Left lung (tissue), 10 donors: ENCODE data around the gene GABRD. TPM values are rescaled to one million over a fixed set of nuclear protein-coding genes. Genes with fewer than 3 reads are reported as not detected.

Experiments
- ATAC-seq: fragments of 200-7000 bp; cut with Tn5 transposase; one replicate; pipeline ENCODE4 v1.9.1; 2020; ENCODE audit warnings: moderate library complexity
- DNase-seq, 4 donors: peaks; one replicate each; pipeline ENCODE4 v3.0.0-alpha.2; 2013 to 2020
- H3K27ac ChIP-seq, 2 donors: fragments of 200-600 bp; sonication (generic) in 1 of 2; one replicate each; pipeline versions ENCODE4 v1.5.0 to v1.8.0; 2020 to 2021
- H3K27me3 ChIP-seq, 2 donors: fragments of 200-600 bp; sonication (generic) in 1 of 2; one replicate each; pipeline versions ENCODE4 v1.5.0 to v1.8.0; 2020 to 2021
- H3K36me3 ChIP-seq, 2 donors: fragments of 200-600 bp; sonication (generic) in 1 of 2; one replicate each; pipeline versions ENCODE4 v1.5.0 to v1.8.0; 2020 to 2021
- H3K4me1 ChIP-seq, 2 donors: fragments of 200-600 bp; one replicate each; pipeline ENCODE4 v1.8.0; 2021
- H3K4me3 ChIP-seq, 2 donors: fragments of 200-600 bp; sonication (generic) in 1 of 2; one replicate each; pipeline versions ENCODE4 v1.5.0 to v1.8.0; 2020 to 2021; ENCODE audit warnings: mild to moderate bottlenecking in 1 of 2
- H3K9me3 ChIP-seq, 2 donors: fragments of 200-600 bp; sonication (generic) in 1 of 2; one replicate each; pipeline versions ENCODE4 v1.5.0 to v1.8.0; 2020 to 2021
- intact Hi-C, 2 donors: fragments of 100-400 bp; cut with DNase I; formaldehyde crosslinking; loops; one replicate each; pipeline versions ENCODE4 v1.11.2 to v1.14.2; 2022
- polyA plus RNA-seq, 6 donors: library from polyadenylated mRNA; unstranded; fragments of 120-200 nt; gene quantifications; one replicate each; pipeline ENCODE4 v1.2.1, GENCODE V29; 2013; ENCODE audit not compliant: insufficient read length in 6 of 6
- total RNA-seq, 2 donors: library from RNA; stranded (reverse); fragmentation: NEBNext Ultra II Directional; extraction: Animal tissue kit (Norgen Biotek cat#: 25700); gene quantifications; one replicate each; pipeline ENCODE4 v1.2.1, GENCODE V29; 2021
- TF ChIP-seq, protein P1 (sequence below), 2 donors: fragments of 200-600 bp; sonication (generic) in 1 of 2; IDR thresholded peaks; one replicate each; pipeline versions ENCODE4 v1.5.0 to v1.8.0; 2021; ENCODE audit warnings: antibody characterized with exemption in 2 of 2
- donor health status: DM: no; HTN: yes; CAD: no.
- donor health status: DM: no; HTN: no; CAD: no.

GABRD gene
- total and polyA plus RNA-seq, 8 donors, result 0.31 to 14.2 (median 9.3) TPM

DNA sequence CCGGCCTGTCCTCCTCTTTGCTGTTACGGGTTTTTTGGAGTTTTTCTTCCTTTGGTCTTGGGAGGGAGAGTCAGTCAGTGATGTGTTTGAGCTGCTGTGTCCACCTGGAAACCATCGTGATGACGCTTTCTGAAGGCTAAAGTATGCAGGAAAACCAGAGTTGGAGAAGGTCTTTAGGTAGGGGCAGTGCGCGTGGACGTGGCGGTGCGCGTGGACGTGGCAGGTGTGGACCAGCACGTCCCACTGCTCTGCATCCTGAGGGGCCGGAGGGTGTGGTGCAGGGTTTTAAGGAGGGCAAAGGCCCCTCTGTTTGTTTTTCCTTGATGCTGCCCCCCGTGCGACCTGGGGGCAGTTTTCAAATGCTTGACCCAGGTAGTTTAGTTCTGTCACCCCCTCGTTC, 61.0 kb downstream of the GABRD start:
- Histone ChIP-seq H3K36me3 (peaks cover 0 to 8% of the 10 kb centered on the region in 2 donors), H3K27ac (no peak overlapping the region), H3K9me3 (peaks cover 0 to 28% of the 10 kb centered on the region in 2 donors), H3K4me3 (no peak overlapping the region), H3K4me1 (no peaks in the 10 kb centered on the region), H3K27me3 (peaks cover 0 to 4% of the 10 kb centered on the region in 2 donors)
- TF ChIP-seq, protein P1, sequence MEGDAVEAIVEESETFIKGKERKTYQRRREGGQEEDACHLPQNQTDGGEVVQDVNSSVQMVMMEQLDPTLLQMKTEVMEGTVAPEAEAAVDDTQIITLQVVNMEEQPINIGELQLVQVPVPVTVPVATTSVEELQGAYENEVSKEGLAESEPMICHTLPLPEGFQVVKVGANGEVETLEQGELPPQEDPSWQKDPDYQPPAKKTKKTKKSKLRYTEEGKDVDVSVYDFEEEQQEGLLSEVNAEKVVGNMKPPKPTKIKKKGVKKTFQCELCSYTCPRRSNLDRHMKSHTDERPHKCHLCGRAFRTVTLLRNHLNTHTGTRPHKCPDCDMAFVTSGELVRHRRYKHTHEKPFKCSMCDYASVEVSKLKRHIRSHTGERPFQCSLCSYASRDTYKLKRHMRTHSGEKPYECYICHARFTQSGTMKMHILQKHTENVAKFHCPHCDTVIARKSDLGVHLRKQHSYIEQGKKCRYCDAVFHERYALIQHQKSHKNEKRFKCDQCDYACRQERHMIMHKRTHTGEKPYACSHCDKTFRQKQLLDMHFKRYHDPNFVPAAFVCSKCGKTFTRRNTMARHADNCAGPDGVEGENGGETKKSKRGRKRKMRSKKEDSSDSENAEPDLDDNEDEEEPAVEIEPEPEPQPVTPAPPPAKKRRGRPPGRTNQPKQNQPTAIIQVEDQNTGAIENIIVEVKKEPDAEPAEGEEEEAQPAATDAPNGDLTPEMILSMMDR (IDR thresholded peaks at IDR 0.05), result no peak
- ATAC-seq (no peak), DNase-seq (peak in 1 of 4 donors; percentile 61)
- intact Hi-C loops, result no loop called here

Other genes with a start within 250 kb of the GABRD start
- 100 to 1,000 TPM in 1 of 2 donors, 10 to 100 TPM in 1; 82.3 to 126 TPM for gene NADK, start 240.9 kb upstream of the GABRD start, total RNA-seq
- 10 to 100 TPM; 37.2 to 58.2 (median 42.4) TPM for gene NADK, start 240.9 kb upstream of the GABRD start, polyA plus RNA-seq
- 100 to 1,000 TPM; 347 to 360 TPM for gene GNB1, start 128.3 kb upstream of the GABRD start, total RNA-seq
- gene GNB1, start 128.3 kb upstream of the GABRD start, polyA plus RNA-seq, result 100 to 1,000 TPM; 241 to 301 (median 264) TPM
- gene CALML6, start 104.1 kb upstream of the GABRD start, total RNA-seq, result 1 to 10 TPM in 1 of 2 donors, under 1 TPM in 1; 0.67 to 1.0 TPM
- gene CALML6, start 104.1 kb upstream of the GABRD start, polyA plus RNA-seq, result 1 to 10 TPM in 3 of 6 donors, under 1 TPM in 3; 0.69 to 1.5 (median 0.98) TPM
- 1 to 10 TPM; 1.2 to 1.6 TPM for gene TMEM52, start 100.1 kb upstream of the GABRD start, total RNA-seq
- 1 to 10 TPM; 1.9 to 4.1 (median 2.7) TPM for gene TMEM52, start 100.1 kb upstream of the GABRD start, polyA plus RNA-seq
- 1 to 10 TPM in 1 of 2 donors, under 1 TPM in 1; 0.23 to 2.6 TPM for gene CFAP74, start 15.6 kb upstream of the GABRD start, total RNA-seq
- gene CFAP74, start 15.6 kb upstream of the GABRD start, polyA plus RNA-seq, result 1 to 10 TPM; 1.2 to 4.7 (median 3.2) TPM
- 100 to 1,000 TPM; 100 to 129 TPM for gene PRKCZ, start 31.1 kb downstream of the GABRD start, total RNA-seq
- 10 to 100 TPM; 37.5 to 49.4 (median 46.0) TPM for gene PRKCZ, start 31.1 kb downstream of the GABRD start, polyA plus RNA-seq
- gene FAAP20, start 175.4 kb downstream of the GABRD start, total RNA-seq, result 10 to 100 TPM; 51.6 to 69.7 TPM
- gene FAAP20, start 175.4 kb downstream of the GABRD start, polyA plus RNA-seq, result 10 to 100 TPM; 29.5 to 58.1 (median 38.5) TPM
- gene SKI, start 209.0 kb downstream of the GABRD start, total RNA-seq, result 10 to 100 TPM; 75.8 to 89.0 TPM
- gene SKI, start 209.0 kb downstream of the GABRD start, polyA plus RNA-seq, result 10 to 100 TPM; 55.8 to 82.3 (median 71.0) TPM